HG03060 (cell line): ENCODE results near the gene UBE2V1.
"Not testable (repeated sequence)": the region's sequence is repeated elsewhere in the genome, so short reads cannot be mapped to it uniquely, and the experiment has no call there.

Experiments used
- ATAC-seq: cut with Tn5 transposase; IDR thresholded peaks from one replicate; pipeline ENCODE4 v1.9.1; 2021; ENCODE audit warnings: low read depth, moderate number of reproducible peaks; ENCODE audit not compliant: unreplicated experiment

UBE2V1 gene

DNA sequence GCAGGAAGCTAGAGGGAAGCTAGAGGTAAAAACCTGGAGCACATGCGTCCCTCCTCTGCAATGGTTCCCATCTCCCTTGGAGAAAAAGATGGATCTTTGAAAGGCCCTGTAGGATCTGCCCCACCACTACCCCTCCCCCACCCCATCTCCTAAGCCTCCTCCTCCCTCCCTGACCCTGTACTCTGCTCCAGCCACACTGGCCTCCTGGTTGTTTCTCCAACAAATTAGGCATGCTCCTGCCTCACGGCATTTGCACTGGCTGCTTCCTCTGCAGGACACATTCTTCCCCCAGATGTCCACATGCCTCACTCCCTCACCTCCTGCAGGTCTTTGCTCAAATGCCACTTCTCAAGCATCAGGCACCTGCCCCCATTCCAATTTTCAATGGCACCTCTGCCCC, 45.5 kb downstream of the UBE2V1 start:
- no peak for ATAC-seq

DNA sequence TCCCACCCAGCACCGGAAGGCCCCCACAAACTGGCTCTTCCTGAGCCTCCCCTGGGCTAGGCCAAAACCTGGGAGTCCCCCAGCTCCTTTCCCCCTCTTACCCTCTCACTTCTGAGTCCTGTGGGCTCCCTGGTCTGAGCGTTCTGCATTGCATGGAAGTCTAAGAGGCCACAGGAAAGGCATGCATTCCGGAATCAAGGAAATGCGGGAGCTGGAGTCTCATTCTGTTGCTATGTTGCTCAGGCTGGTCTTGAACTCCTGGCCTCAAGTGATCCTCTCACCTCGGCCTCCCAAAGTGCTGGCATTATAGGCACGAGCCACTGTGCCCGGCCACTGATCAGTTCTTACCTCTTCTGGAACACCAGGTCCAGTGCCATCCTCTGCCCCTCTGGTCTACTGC, 45.9 kb downstream of the UBE2V1 start:
- no peak for ATAC-seq

DNA sequence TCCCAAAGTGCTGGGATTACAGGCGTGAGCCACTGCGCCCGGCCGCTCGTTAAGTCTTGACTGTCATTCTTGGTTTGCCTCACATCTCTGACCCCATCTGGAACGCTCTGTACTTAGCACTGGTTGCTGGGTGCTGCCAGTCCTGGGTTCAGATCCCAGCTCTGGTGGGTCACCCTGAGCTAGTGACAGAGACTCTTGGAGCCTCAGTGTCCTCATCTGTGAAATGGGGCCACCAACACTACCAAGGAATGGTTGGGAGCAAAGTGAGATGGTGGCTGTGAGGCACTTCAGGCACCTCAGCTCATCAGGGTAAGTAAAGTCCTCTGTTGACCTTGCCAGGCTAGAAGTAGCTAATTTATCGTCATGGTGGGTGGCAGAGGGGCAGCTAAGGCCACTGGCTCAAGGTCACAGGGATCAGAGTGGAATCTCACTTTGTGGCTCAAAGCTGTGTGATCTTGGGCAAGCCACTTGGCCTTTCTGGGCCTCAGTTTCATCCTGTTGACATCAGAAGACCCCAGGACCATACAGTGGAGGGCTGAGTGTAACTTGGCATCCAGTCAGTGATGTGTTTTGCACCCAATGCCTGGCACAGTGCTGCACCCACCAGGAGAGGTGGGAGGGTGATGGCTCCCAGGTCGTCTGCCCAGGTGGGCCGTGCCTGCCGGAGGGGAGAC, 46.7 kb downstream of the UBE2V1 start:
- ATAC-seq = no peak

DNA sequence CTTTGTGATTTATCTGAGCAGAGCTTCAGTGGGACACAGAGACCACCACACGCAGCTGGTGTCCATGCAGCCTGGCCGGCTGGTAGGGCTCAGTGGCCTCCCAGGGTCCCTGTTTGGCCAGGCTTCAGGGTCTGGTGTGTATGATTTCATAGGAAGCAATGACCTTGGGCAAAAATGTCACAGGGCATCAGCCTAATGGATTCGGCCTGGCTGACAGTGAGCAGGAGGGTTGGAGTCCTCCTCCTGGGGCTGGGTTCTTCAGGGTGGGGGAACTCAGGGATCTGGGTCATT, 47.7 kb downstream of the UBE2V1 start:
- ATAC-seq = no peak

DNA sequence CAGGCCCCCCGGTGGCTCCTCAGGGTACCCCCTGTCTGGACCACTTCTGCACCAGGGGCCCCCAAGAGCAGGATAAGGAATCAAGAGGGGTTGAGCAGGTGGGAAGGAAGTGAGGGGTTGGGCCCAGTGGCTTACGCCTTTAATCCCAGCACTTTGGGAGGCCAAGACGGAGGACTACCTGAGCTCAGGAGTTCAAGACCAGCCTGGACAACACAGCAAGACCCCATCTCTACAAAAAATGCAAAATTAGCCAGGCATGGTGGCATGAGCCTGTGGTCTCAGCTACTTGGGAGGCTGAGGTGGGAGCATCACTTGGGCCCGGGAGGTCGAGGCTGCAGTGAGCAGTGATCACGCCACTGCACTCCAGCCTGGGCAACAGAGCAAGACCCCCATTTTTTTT, 49.2 kb downstream of the UBE2V1 start:
- ATAC-seq = not testable (repeated sequence)

DNA sequence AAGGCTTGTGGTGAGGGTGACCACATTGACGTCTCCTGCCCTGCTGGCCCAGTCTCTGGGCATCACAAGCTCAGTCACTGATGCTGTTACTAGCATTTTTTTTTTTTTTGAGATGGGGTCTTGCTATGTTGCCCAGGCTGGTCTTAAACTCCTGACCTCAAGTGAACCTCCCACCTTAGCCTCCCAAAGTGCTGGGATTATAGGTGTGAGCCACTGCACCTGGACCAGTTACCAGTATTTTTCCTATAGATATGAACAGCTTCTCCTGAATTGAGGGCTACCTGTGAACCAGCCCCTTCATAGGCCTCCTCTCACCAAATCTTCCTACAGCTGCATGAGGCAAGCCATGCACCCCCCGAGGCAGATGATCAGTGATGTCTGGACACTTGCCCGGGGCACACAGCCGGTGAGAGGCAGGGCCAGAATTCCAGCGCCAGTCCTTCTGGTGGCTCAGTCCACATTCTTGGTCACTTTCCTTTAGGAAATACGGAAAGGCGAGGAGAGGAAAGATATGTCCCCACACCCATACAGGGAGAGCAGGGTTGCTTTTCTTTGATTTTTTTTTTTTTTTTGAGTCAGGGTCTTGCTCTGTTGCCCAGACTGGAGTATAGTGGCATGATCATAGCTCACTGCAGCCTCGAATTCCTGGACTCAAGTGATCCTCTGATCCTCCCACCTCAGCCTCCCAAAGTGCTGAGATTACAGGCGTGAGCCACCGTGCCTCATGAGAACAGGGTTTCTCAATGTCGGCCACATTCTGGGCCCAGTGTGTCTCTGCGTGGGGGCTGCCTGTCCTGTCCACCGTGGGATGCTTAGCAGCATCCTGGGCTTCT, 50.7 kb downstream of the UBE2V1 start:
- no peak for ATAC-seq

DNA sequence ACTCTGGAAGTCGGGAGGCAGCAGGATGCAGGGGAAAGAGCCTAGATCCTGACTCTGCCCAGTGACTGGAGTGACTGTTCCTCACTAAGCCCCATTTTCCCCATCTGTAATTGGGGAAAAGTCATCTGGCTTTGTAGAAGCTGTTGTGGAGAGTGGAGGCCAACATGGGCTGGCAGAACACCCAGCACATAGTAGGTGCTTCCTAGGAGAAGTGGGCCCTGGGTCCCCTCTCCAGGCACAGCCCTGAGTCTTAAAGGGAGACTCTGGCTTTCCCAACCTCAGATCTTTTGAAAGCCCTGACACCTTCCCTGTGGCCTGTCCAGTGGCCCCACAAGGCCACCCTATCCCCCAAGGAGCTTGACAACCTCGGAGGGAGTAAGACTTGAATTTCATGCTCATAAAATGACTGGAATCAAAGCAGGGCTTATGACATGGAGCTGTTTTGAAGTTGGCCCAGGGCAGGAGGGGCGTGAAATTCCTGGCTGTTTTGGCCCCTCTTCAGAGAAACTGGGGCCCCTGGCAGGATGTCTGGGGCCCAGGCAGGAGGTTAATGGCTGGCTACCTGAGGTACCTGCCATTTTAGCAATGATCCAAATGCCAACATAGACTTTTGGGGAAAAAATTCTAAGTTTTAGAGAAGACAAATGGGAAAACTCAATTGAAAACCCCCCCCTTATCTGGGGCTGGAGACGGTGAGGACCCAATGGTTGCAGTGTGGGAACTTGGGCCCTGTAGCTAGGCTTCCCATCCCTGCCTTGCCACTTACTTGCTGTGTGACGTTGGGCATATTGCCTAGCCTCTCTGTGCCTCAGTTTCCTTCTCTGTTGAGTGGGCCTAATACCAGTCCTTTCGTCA, 51.6 kb downstream of the UBE2V1 start:
- no peak for ATAC-seq

DNA sequence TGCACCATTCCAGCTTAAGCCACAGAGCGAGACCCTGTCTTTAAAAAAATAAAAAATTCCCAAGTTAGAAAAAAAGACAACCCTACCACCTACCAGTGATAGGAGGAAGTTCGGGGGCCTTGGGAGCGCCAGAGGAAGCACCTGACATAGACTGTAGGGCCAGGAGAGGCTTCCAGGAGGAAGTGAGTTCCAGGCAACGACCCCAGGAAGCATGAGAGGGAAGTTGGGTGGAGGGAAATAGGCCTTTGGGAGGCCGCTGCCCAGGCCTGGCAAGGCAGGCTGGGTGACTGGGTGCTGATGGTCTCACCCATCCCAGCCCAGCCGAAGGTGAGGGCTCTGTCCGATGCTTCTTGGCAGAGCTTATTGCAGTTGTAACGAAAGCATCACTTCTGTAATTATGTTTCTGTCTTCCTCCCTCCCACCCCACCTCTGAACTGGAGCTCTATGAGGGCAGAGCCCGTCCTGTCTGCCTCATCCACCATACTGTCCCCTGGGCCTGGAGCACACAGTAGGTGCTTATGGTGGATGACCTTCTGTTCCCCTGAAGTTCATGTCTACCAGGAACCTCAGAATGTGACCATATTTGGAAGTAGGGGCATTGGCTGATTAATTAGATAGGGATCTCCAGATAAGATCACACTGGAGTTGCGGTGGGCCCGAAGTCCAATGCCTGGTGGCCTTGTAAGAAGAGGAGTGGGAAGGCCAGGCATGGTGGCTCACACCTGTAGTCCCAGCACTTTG, 54.1 kb downstream of the UBE2V1 start:
- ATAC-seq = no peak

DNA sequence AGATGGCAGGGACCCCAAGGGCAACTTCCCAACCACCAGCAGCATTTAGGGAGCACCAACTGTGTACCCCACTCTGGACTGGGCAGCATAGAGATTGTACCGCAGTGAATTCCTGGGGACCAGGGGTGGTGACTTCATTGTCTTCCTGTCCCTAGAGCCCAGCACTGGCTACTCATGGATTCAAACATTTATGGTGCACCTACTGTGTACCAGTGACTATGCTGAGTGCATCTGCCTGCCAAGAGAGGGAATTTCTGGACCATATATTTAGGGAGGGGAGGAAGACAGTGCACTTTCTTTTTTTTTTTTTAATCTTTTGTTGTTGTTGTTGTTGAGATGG, 55.3 kb downstream of the UBE2V1 start:
- ATAC-seq = no peak

DNA sequence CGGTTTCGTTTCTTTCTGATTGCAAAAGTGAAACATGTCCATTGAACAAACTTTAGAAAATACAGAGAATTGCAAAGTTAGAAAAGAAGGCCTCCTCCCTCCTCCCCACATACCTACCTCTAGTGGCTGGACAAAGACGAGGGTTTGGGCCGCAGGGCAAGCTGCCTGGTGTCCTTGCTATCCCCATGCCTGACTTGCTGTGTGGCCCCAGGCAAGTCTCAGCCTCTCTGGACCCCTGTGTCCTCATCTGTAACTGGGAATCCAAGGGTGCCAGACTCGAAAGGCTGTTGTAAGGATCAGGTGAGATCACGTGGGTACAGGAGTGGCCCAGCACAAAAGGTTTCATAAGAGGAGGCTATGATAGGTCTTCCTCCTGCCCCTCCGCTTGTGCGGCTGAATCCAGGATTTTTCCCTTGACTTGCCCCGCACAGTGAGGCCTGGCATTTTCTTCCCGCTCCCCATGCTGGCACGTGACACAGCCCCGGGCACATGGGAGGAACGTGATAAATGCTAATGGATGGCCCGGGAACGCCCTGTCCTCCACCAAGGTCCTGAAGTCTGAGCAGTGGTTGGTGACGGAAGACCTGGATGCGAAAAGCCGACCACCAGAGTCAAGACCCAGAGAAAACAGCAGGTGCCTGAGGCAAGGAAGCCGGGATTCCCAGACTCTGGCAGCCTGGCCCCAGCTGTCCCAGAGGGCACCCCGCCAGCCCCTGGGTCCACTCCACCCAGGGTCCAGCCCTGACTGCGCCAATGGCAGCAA, 55.8 kb downstream of the UBE2V1 start:
- no peak for ATAC-seq

DNA sequence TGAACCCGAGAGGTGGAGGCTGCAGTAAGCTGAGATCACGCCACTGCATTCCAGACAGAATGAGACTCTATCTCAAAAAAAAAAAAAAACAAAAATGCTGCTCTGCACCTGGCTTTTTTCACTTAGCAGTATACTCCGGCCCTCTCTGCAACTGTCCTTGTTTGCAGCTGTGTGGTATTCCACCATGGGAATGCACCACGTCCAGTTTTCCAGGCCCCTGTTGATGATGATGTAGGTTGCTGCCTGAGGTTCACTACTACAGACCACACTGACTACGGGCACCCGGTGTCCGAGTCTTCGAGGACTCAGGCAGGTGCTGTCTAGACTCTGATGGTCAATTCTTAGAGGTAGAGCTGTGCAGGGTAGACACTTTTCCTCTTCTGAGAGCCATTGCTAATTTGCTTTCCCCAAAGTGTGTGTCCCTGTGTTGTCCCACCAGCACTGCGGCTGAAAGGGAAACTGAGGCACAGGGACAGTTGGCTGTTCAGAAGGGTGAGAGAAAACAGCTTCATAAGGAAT, 56.5 kb downstream of the UBE2V1 start:
- no peak for ATAC-seq

DNA sequence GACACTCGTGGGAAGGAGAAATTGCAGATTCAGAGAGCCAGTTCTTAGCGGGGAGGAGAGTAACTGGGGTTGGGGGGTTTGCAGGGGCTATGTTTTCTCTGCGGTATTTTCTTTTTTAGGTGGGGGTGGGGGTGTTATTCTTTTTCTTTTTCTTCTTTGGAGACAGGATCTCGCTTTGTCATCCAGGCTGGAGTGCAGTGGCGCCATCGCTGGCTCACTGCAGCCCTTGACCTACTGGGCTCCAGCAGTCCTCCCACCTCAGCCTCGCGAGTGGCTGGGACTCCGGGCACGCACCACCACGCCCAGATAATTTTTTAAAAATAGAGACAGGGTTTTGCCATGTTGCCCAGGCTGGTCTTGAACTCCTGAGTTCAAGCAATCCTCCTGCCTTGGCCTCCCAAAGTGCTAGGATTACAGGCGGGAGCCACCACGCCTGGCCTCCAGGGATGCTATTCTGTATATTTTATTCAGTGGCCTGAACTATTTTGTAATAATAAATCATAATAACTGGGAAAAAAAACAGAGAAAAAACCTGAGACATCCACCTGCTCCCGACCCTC, 57.3 kb downstream of the UBE2V1 start:
- ATAC-seq = no peak

DNA sequence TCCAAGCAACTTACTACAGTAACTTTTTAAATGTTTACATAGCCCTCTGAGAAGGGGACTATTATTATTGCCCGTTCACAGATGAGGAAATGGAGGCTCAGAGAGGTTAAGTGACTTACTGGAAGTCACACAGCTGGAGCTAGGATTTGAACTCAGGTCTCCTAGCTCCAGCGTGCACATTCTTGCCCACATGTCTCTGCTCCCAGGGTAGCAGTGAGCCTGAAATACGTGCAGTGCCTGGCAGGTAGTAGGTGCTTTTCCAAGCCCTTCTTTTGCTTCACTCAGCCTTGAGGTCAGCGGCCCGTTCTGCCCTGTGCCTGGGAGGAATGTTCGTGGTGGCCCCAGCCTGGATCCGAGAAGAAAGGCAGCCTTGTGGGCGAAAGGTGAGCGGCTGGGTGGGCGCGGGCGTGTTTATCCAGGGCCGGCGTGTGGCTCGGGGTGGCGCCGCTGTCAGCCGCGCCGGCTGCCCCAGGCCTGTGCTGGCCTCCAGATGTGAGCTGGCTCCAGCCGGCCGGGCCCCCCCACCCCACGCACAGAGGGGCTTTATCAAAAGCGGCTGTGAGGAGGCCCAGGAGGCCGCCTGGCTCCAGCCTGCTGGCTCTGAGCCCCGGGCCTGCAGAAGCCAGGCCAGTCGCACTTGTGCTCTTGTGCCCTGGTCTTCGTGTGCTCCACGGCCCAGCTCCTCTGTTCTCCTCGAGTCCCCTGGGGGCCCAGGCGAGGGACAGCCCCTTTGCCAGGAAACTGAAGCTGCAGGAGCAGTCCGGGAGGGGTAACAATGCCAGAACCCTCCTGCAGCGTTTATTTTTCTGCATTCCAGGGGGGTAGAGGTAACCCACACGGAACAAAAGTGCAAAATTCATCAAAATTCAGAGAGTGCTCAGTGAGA, 58.1 kb downstream of the UBE2V1 start:
- no peak for ATAC-seq

DNA sequence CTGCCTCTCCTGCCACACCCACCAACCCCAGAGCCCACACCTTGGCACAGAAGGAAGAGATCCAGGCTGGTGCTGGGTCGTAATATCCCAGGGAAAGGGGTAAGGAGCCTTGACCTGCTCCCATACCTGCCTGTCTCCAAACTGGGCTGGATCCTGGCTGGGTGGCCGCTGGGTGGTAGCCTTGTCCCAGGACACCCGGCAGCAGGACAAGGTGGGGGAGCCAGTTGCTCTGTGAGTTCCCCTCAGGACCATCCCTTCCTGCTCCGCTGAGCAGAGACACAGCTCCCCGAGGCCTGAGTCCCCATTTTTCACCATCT, 58.8 kb downstream of the UBE2V1 start:
- no peak for ATAC-seq

DNA sequence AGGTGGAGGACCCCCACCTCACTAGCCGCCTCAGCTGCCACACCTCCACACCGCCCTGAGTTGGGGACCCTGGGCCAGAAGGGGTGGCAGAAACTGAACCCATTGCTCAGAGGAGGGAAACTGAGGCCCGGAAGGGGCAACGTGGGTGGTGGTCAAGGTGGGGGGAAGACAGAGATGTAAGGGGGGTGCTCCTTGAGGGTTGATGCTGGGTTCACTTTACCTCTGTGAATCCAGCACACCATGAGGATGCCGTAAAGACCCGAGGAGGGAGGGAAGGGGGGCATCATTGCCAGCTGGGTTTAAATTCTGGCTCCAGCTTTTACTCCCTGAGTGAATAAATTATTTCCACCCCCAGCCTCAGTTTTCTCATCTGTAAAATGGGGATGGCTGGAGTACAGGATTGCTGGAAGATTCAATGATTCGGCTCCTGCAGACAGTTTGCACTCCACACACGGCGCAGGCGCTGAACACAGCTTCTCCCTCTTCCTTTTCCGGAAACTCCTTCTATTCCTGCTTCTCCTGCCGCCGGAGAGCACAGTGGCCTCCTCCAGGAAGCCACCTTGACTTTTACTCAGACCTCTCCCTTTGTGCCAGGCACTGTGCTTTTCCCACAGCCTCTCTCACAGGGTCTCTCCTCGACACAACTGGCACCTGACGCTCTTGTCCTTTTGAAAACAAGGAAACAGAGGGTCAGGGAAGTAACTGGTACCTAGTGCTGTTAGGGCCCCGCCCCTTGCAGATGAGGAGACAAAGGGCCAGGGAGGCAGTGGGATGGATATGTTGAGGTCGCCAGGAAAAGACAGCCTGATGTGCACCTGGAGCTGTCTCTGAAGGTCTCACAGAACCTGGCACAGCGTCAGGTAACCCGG, 59.4 kb downstream of the UBE2V1 start:
- ATAC-seq = no peak

DNA sequence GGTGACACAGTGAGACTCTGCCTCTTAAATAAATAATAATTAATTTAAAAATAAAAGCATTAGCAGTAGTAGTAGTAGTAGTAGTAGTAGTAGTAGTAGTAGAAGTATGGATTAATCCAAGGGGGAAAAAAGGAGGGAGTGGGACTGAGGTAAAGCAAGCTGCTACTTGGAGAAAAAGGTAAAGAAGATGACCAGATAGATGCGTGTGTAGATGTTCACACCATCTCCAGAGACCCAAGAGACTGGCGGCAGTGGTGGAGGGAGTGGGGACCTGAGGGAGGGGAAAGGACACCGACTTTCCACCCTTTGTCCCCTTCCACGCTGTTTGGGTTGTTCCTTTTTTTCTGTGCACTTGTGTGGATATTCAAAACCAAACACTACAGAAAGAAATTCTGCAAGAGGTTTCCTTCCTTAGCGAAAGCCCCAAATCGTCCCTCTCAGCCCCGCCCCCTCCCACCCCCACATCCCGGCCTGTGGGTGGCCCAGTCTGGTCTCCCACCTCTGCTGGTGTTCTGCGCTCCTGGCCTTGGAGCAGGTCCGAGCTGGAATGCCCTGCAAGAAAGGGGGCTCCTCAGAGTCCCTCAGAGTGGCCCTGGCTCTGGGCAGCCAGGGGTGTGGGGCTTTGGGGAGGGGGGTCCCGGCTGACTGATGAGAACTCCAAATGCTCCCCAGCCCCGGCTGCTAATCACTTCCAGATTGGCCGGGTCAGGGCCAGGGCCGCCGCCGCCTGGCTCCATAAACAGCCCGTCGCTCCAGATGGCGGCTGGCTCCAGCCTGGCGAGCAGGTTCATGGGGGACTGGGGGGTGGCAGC, 60.2 kb downstream of the UBE2V1 start:
- no peak for ATAC-seq

DNA sequence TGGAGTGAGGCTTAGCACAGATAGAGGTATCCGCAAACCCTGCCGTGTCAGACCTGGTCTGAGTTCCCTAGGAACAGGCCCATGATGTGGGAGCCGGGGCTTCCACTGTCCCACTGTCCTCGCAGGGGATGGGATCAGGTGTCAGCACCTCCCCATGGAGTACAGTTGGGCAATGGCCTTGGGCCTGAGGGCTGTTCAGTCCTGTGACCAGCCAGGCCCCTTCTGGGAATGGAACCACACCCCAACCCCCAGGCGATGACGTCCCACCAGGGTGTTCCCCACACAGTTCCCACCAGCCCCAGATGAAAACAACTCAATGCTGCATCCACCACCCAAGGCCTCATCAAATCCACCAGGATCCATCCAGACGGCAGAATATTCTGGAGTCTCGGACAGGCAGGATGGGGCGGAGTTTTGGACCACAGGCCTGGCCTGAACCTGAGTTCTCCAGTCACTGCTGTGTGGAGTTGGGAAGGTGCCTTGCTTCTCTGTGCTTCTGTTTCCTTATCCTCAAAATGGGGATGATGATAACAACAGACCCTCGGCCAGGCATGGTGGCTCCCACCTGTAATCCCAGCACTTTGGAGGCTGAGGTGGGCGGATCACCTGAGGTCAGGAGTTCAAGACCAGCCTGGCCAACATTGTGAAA, 62.2 kb downstream of the UBE2V1 start:
- ATAC-seq = no peak
